ENCODE data around the gene HOXA2.

Gene HOXA2

GRCh38 chr7:27078616-27079233 is 23.8 kb downstream of the HOXA2 start:
- DNase-seq (ENCODE audit: low spot score) = no peak

DNA sequence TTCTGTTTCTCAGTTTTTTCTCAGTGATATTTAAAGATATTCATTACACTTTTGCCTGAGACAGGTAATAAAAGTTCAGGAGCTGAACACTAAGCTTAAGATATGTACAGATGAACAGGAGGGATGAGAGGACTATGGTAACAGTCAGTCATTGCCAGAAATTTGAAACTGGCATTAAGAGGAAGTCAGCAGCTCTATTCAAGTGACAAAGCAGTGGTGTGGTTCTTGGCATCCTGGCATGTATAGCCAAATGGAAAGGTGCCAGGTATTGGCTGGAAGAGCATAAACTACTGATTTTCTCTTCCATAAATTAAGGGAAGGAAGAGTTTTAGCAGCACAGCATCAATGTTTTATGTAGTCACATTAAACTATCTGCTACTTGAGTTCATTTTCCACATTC is 29.4 kb downstream of the HOXA2 start:
- DNase-seq (ENCODE audit: low spot score) = no peak

- peak; percentile 55 for DNase-seq (ENCODE audit: low spot score)
Measured at GRCh38 chr7:27071622-27072390, 30.7 kb downstream of the HOXA2 start.

- no peak for DNase-seq (ENCODE audit: low spot score)
Measured at GRCh38 chr7:27068259-27068658, 34.2 kb downstream of the HOXA2 start.

- no peak for DNase-seq (ENCODE audit: low spot score)
Measured at GRCh38 chr7:27066148-27066547, 36.3 kb downstream of the HOXA2 start.

DNA sequence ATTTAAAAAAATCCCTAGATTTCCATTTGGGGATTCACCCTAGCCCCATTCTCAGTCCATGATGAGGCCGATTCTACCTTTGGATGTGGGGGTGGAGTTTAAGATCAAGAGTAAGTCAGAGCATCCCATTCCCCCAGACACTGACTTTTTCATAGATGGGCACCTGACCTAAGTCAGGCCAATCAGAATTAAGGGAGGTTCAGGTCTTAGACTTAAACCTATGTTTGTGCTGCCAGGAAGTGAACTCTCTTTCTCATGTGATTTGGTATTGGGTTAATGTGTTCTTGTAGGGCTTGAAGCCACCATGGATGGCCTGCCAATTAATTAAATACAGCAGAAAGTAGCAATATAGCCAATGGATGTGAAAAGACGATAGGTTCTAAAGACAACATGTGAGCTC is 36.8 kb downstream of the HOXA2 start:
- DNase-seq (ENCODE audit: low spot score) = no peak

- DNase-seq (ENCODE audit: low spot score) = no peak
Measured at GRCh38 chr7:27064661-27065060, 37.8 kb downstream of the HOXA2 start.

DNA sequence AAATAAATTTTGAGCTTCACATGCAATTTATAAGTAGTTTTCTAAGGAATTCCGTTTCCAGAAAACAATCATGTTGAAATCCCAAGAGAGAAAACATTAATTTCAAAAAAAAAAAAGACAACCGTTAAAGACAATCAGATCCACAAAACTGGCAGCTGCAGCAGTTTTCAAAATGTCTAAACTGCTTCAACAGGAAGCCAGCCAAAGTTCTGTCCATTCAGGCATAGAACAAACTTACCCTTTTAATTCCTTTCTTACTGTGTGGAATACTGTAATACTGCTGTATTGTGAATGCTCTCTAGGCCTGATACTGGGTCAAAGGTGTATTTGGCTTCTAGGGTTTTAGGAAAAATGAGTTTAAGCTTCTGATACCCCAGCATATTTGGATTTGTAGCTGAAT is 38.3 kb downstream of the HOXA2 start:
- no peak for DNase-seq (ENCODE audit: low spot score)

DNA sequence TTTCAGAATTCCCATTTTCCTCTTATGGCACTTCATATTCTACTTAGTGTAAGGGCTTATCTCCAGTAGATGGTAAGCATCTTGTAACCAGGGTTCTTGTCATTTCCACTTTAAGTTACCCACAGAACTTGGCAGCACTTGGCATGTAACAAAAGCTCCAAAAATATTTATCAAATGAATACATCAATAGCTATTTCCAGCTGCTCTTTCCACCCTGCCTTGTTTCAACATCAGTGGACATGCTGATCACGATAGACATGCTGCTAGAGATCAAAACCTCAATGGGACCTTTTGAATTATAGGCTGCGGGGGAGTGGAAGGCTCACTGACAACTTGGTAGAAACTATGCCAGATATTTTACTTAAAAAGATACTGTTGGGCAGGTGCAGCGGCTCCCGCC is 39.5 kb downstream of the HOXA2 start:
- no peak for DNase-seq (ENCODE audit: low spot score)

DNA sequence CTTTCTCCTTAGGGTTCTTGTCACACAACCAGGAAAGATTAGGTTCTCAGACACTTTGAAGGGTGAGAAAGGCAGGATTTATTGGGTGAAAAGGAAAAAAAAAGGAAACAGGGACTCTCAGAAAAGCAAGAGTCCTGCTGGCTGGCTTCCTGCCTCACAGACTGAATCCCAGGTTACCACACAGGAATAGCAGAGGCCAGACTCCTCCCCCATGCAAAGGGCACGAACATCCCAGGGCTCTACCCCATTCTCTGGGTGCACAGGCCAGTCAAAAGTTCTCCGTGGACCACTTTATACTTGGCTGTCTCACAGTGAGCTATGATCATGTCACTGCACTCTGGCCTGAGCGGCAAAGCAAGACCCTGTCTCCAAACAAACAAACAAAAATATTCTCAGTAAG is 49.3 kb downstream of the HOXA2 start:
- DNase-seq (ENCODE audit: low spot score) = no peak

DNA sequence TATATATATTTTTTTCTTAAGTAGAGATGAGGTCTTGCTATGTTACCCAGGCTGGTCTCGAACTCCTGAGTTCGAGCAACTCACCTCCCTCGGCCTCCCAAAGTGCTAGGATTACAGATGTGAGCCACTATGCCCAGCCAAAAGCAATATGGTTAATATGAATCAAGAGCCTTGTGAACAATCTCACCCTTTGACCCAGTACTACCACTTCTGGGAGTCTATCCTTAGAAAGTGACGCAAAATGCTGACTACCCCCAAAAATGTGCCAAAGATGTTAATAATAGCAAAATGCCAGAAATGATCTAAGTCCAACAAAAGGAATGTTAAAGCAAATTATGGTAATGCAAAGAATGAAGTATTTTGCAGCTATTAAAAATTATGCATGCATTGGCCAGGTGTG is 51.0 kb downstream of the HOXA2 start:
- no peak for DNase-seq (ENCODE audit: low spot score)
